Calu3 (cell line): ENCODE results near the gene WFIKKN2. TPM values are rescaled to one million over a fixed set of nuclear protein-coding genes. Genes with fewer than 3 reads are reported as not detected.
A peak's percentile ranks its signal among the peaks of the same experiment; 100 is the strongest.

Experiments used
- BruUV-seq: library from RNA; stranded (reverse); fragments of 400-500 nt; replicated peaks from 2 replicates; lab custom pipeline; 2021; lab: Mats Ljungman, UMichigan
- CTCF ChIA-PET: fragments of 300-600 bp; sonication (Branson Sonifier 250); formaldehyde crosslinking; loops from one replicate; lab custom pipeline; 2022; ENCODE audit warnings: antibody characterized with exemption; lab: Charles Lee
- DNase-seq: peaks from one replicate; pipeline ENCODE4 v3.0.0; 2022
- H3K27ac Mint-ChIP-seq: one replicate; pipeline ENCODE4 v1.8.0; 2022; ENCODE audit warnings: mixed read lengths; ENCODE audit not compliant: unreplicated experiment
- H3K27me3 Mint-ChIP-seq: one replicate; pipeline ENCODE4 v1.8.0; 2022; ENCODE audit warnings: mixed read lengths; ENCODE audit not compliant: unreplicated experiment
- H3K36me3 Mint-ChIP-seq: one replicate; pipeline ENCODE4 v1.8.0; 2022; ENCODE audit warnings: mild to moderate bottlenecking, moderate library complexity, mixed read lengths; ENCODE audit not compliant: insufficient read depth, unreplicated experiment
- H3K4me1 Mint-ChIP-seq: one replicate; pipeline ENCODE4 v1.8.0; 2022; ENCODE audit warnings: mild to moderate bottlenecking, low read depth, mixed read lengths; ENCODE audit not compliant: unreplicated experiment
- H3K4me3 Mint-ChIP-seq: one replicate; pipeline ENCODE4 v1.8.0; 2022; ENCODE audit warnings: mild to moderate bottlenecking, low read depth, moderate library complexity, mixed read lengths; ENCODE audit not compliant: unreplicated experiment
- H3K9me3 Mint-ChIP-seq: one replicate; pipeline ENCODE4 v1.8.0; 2022; ENCODE audit warnings: low read depth, mixed read lengths; ENCODE audit not compliant: unreplicated experiment
- intact Hi-C: fragments of 100-400 bp; cut with micrococcal nuclease; formaldehyde crosslinking; loops from one replicate; pipeline ENCODE4 v1.10.0; 2022; ENCODE audit not compliant: unreplicated experiment
- total RNA-seq: library from RNA; stranded (reverse); gene quantifications from 2 replicates; pipeline ENCODE4 v1.2.3, GENCODE V29; 2022
- TF ChIP-seq, protein P1 (sequence below): fragments of 200-600 bp; IDR thresholded peaks from one replicate; pipeline ENCODE4 v1.8.0; 2022; ENCODE audit warnings: antibody characterized with exemption; ENCODE audit not compliant: unreplicated experiment

The WFIKKN2 gene
- total RNA-seq, 1 experiment from 2014 or later, result not detected

DNA sequence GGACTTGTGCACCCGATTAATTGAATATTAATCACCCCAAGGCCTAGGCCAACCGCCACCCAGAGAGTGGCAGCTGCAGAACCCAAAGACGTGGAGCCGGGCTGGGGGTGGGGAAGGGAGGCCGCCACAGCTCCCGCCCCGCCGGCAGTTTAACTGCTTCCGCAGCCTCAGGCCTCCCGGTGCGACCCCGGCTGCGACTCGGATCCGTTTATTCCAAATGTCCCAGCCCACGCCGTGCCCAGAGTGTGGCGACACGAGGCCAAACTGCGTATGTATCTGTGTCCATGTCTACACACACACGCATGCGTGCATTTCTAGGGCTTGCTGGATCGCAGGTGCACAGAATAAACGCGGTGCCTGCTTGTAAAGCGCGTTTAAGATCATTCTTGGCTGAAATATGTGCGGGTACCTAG, 31.6 kb downstream of the WFIKKN2 start:
- CTCF ChIA-PET, result interaction anchor here (0.5 to 5.9 kb wide), 14 partner anchors 14 to 667 kb away, joined by 3 to 68 read pairs (median 8); no protein-coding TSS in a partner anchor
- peaks cover 65% of the 10 kb centered on the region for H3K36me3 Mint-ChIP-seq
- H3K4me3 Mint-ChIP-seq, result peak overlapping the region; percentile 78
- H3K27me3 Mint-ChIP-seq, result no peaks in the 10 kb centered on the region
- TF ChIP-seq, protein P1, sequence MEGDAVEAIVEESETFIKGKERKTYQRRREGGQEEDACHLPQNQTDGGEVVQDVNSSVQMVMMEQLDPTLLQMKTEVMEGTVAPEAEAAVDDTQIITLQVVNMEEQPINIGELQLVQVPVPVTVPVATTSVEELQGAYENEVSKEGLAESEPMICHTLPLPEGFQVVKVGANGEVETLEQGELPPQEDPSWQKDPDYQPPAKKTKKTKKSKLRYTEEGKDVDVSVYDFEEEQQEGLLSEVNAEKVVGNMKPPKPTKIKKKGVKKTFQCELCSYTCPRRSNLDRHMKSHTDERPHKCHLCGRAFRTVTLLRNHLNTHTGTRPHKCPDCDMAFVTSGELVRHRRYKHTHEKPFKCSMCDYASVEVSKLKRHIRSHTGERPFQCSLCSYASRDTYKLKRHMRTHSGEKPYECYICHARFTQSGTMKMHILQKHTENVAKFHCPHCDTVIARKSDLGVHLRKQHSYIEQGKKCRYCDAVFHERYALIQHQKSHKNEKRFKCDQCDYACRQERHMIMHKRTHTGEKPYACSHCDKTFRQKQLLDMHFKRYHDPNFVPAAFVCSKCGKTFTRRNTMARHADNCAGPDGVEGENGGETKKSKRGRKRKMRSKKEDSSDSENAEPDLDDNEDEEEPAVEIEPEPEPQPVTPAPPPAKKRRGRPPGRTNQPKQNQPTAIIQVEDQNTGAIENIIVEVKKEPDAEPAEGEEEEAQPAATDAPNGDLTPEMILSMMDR, result no peak
- DNase-seq, result peak; percentile 77
- intact Hi-C loops, result loop anchor here (1.0 to 10.0 kb wide), 4 partner anchors 26 to 288 kb away; partner anchors contain the start of gene NME1
- no TSS peak for BruUV-seq
- no peaks in the 10 kb centered on the region for H3K9me3 Mint-ChIP-seq
- H3K27ac Mint-ChIP-seq, result peak overlapping the region; percentile 96
- peaks cover 22% of the 10 kb centered on the region for H3K4me1 Mint-ChIP-seq

DNA sequence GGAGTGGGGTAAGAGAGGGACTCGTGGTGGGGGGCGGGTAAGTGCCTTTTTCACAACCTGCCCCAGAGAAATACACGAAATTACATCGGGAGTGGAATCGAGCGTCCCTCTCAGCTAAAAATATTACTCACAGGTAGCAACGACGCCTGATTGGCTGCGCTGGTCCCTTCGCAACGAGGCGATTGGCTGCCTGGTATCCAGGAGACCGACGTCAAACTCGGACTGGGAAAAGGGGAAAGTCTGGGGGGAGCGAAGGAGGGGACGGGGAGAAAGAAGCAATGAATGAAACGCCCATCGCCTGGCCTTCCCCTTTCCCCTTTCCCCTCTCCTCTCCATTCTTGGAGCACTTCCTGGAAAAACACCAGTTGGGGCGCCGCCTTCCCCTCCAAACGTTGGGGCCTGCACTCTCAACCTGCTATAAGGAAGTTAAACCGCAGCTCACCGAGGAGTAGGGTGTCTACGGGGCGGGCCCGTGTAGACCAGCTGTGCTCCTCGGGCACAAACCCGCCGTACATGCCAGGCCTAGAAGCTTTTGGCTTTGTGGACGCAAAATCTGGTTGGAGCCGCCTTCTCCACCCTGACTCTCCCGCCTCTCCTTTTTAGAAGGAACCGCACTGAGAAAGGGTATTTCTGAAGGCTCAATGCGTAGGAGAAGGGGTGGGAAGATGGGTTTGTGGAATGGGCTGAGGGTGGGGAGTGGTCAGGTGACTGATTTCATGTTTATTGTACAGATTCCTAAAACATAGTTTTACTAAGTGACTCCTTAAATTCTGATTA, 32.2 kb downstream of the WFIKKN2 start:
- CTCF ChIA-PET, result interaction anchor here (0.5 to 5.9 kb wide), 12 partner anchors 15 to 668 kb away, joined by 3 to 68 read pairs (median 12); no protein-coding TSS in a partner anchor
- intact Hi-C loops, result loop anchor here (1.0 to 10.0 kb wide), 4 partner anchors 25 to 287 kb away; partner anchors contain the start of gene NME1
- peak overlapping the region; percentile 96 for H3K27ac Mint-ChIP-seq
- DNase-seq, result peak; percentile 98
- TSS peak; percentile 79 for BruUV-seq
- TF ChIP-seq, protein P1, result no peak
- H3K4me3 Mint-ChIP-seq, result peak overlapping the region; percentile 78
- H3K36me3 Mint-ChIP-seq, result peaks cover 61% of the 10 kb centered on the region
- peaks cover 19% of the 10 kb centered on the region for H3K4me1 Mint-ChIP-seq
- H3K9me3 Mint-ChIP-seq, result no peaks in the 10 kb centered on the region
- H3K27me3 Mint-ChIP-seq, result no peaks in the 10 kb centered on the region

DNA sequence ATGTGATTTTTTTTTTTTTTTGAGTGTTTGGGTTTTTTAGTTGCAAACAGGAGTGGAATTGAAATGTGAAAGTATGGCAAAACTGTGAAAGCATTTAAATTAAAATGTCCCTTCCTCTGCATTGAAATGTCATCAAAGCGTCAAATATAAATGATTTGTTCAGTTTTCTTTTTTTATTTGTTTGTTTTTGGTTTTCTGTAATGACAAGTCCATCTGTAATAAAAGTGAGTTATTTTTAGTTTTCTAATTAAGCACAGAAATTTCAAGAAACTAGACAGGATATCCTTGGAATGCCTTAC, 32.7 kb downstream of the WFIKKN2 start:
- TF ChIP-seq, protein P1, result no peak
- Mint-ChIP-seq H3K9me3 (no peaks in the 10 kb centered on the region), H3K4me1 (peaks cover 14% of the 10 kb centered on the region), H3K36me3 (peaks cover 56% of the 10 kb centered on the region), H3K27me3 (no peaks in the 10 kb centered on the region), H3K4me3 (peak overlapping the region; percentile 78), H3K27ac (peak overlapping the region; percentile 96)
- DNase-seq, result no peak
- CTCF ChIA-PET, result interaction anchor here (1.0 to 5.9 kb wide), 6 partner anchors 15 to 81 kb away, joined by 3 to 68 read pairs (median 20); no protein-coding TSS in a partner anchor
- no TSS peak for BruUV-seq
- intact Hi-C loops, result loop anchor here (5.0 to 10.0 kb wide), 2 partner anchors 39 to 287 kb away; partner anchors contain the start of gene NME1

DNA sequence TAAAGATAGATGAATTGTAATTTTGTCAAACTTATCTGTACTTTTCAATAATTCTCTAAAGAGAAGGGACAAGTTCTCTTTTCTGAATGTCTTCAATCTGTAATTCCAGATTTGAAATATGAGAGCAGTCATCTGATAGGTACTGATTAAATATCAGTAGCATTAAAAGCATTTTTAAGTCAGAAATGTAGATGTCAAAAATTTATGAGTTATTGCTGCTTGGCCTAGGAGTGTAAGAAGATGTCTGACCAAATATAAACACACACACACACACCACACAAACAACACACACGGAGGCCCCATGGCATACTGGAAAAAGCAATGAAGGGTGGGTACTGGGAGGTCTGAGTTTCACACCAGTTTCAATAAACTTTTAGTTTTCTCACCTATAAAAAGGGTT, 33.2 kb downstream of the WFIKKN2 start:
- peak overlapping the region; percentile 96 for H3K27ac Mint-ChIP-seq
- H3K27me3 Mint-ChIP-seq, result no peaks in the 10 kb centered on the region
- peaks cover 51% of the 10 kb centered on the region for H3K36me3 Mint-ChIP-seq
- H3K4me3 Mint-ChIP-seq, result peak overlapping the region; percentile 78
- H3K9me3 Mint-ChIP-seq, result no peaks in the 10 kb centered on the region
- no peak for DNase-seq
- BruUV-seq, result no TSS peak
- CTCF ChIA-PET, result no interaction called here
- TF ChIP-seq, protein P1, result no peak
- intact Hi-C loops, result loop anchor here (5.0 to 10.0 kb wide), 2 partner anchors 39 to 286 kb away; partner anchors contain the start of gene NME1
- peaks cover 9% of the 10 kb centered on the region for H3K4me1 Mint-ChIP-seq
